Neural cell (in vitro differentiated cells): ENCODE data around the gene NEK6.

Experiments used
- EP300 ChIP-seq: fragments of 450-650 bp; conservative IDR thresholded peaks from 2 replicates; pipeline ENCODE4 v1.6.1; 2014; ENCODE audit warnings: antibody characterized with exemption, mild to moderate bottlenecking, moderate library complexity; ENCODE audit not compliant: poor library complexity, severe bottlenecking
- EZH2 ChIP-seq: fragments of 200-600, 300-800 bp; shearing (Covaris generic), sonication (generic); IDR thresholded peaks from 2 replicates; pipeline ENCODE4 v1.6.1; 2014; ENCODE audit warnings: antibody characterized with exemption, low read length, borderline replicate concordance, mild to moderate bottlenecking; ENCODE audit not compliant: insufficient read depth, poor library complexity, severe bottlenecking
- POLR2AphosphoS5 ChIP-seq: IDR thresholded peaks from 2 replicates; pipeline ENCODE4 v1.6.1; 2012
- RAD21 ChIP-seq: fragments of 450-650 bp; conservative IDR thresholded peaks from 2 replicates; pipeline ENCODE4 v1.6.1; 2014; ENCODE audit warnings: antibody characterized with exemption, mild to moderate bottlenecking, moderate library complexity
- SMC3 ChIP-seq: fragments of 450-650 bp; conservative IDR thresholded peaks from 2 replicates; pipeline ENCODE4 v1.6.1; 2014; ENCODE audit warnings: antibody characterized with exemption, mild to moderate bottlenecking, moderate library complexity; ENCODE audit not compliant: poor library complexity
- TAF1 ChIP-seq: IDR thresholded peaks from 2 replicates; pipeline ENCODE4 v1.6.1; 2012; ENCODE audit warnings: low read depth
- TF ChIP-seq, protein P1 (sequence below): fragments of 450-650 bp; IDR thresholded peaks from 2 replicates; pipeline ENCODE4 v1.5.1; 2014; ENCODE audit warnings: antibody characterized with exemption, mild to moderate bottlenecking, moderate library complexity; ENCODE audit not compliant: poor library complexity, severe bottlenecking
- TF ChIP-seq, protein P2 (sequence below): IDR thresholded peaks from 2 replicates; pipeline ENCODE4 v1.6.1; 2012; ENCODE audit warnings: borderline replicate concordance

DNA sequence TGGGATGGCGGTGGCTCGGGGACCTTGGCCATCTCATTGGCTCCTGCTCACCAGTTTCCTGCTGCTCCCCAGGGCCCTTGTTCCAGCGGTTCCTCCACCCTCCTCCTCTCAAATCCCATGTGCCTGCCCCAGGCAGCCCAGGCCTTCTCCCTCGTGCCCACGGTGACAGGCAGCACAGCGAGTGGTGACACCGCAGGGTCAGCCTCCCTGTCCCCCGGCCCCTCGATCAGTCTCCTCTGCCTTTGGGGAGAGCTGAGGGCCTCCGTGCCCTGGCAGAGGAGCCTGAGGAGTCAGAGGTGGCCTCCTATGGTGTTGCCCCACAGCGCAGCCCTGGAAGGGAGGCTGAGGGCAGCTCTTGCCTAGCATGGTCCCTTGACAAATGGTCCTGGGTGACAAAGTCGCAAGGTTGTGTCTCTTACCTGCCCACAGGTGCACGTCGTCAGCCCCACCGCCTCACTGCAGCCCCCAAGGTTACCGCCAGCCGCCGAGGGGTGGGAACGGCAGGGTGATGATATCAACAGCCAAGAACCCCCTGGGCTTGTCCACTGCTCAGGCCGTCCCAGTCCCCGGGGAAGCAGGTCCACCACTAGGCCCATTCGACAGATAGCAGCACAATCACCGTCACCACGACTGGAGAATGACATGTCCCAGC, 49.8 kb downstream of the NEK6 start:
- TF ChIP-seq RAD21 (no peak), EZH2 (no peak), SMC3 (no peak), EP300 (no peak), TAF1 (no peak), POLR2AphosphoS5 (no peak)
- TF ChIP-seq, protein P1, sequence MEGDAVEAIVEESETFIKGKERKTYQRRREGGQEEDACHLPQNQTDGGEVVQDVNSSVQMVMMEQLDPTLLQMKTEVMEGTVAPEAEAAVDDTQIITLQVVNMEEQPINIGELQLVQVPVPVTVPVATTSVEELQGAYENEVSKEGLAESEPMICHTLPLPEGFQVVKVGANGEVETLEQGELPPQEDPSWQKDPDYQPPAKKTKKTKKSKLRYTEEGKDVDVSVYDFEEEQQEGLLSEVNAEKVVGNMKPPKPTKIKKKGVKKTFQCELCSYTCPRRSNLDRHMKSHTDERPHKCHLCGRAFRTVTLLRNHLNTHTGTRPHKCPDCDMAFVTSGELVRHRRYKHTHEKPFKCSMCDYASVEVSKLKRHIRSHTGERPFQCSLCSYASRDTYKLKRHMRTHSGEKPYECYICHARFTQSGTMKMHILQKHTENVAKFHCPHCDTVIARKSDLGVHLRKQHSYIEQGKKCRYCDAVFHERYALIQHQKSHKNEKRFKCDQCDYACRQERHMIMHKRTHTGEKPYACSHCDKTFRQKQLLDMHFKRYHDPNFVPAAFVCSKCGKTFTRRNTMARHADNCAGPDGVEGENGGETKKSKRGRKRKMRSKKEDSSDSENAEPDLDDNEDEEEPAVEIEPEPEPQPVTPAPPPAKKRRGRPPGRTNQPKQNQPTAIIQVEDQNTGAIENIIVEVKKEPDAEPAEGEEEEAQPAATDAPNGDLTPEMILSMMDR, result no peak
- TF ChIP-seq, protein P2, sequence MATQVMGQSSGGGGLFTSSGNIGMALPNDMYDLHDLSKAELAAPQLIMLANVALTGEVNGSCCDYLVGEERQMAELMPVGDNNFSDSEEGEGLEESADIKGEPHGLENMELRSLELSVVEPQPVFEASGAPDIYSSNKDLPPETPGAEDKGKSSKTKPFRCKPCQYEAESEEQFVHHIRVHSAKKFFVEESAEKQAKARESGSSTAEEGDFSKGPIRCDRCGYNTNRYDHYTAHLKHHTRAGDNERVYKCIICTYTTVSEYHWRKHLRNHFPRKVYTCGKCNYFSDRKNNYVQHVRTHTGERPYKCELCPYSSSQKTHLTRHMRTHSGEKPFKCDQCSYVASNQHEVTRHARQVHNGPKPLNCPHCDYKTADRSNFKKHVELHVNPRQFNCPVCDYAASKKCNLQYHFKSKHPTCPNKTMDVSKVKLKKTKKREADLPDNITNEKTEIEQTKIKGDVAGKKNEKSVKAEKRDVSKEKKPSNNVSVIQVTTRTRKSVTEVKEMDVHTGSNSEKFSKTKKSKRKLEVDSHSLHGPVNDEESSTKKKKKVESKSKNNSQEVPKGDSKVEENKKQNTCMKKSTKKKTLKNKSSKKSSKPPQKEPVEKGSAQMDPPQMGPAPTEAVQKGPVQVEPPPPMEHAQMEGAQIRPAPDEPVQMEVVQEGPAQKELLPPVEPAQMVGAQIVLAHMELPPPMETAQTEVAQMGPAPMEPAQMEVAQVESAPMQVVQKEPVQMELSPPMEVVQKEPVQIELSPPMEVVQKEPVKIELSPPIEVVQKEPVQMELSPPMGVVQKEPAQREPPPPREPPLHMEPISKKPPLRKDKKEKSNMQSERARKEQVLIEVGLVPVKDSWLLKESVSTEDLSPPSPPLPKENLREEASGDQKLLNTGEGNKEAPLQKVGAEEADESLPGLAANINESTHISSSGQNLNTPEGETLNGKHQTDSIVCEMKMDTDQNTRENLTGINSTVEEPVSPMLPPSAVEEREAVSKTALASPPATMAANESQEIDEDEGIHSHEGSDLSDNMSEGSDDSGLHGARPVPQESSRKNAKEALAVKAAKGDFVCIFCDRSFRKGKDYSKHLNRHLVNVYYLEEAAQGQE, result no peak
